Myocyte (in vitro differentiated cells): ENCODE results near the gene OR8D1. TPM values are rescaled to one million over a fixed set of nuclear protein-coding genes. Genes with fewer than 3 reads are reported as not detected.
"Not testable (repeated sequence)": the region's sequence is repeated elsewhere in the genome, so short reads cannot be mapped to it uniquely, and the experiment has no call there.

Source experiments
- DNase-seq: peaks from one replicate; pipeline ENCODE4 v3.0.0-alpha.2; 2012; ENCODE audit warnings: low read depth
- total RNA-seq: library from RNA; depleted of rRNA; stranded (reverse); fragments of >200 nt; gene quantifications from 2 replicates; pipeline ENCODE4 v1.2.3, GENCODE V29; 2014

The OR8D1 gene
- total RNA-seq, 1 donor from 2014 or later: not detected

DNA sequence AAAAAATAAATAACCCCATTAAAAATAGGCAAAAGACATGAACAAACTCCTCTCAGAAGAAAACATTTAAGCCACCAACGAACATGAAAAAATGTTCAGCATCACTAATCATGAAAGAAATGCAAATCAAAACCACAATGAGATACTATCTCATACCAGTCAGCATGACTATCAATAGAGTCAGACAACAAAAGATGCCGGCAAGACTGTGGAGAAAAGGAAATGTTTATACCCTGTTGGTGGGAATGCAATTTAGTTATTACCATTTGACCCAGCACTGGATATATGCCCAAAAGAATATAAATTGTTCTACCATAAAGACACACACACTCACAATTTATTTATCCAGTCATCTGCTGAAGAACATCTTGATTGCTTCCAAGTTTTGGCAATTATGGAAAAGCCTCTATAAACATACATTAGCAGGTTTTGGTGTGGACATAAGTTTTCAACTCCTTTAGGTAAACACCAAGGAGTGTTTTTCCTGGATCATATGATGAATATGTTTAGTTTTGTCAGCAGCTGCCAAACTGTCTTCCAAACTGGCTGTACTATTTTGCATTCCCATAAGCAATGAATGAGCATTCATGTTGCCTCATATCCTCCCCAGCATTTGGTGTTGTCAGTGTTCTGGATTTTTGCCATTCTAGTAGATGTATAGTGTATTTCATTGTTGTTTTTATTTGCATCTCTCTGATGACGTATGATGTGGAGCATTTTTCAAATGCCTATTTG is 28.0 kb downstream of the OR8D1 start:
- DNase-seq: peak; percentile 8

- no peak for DNase-seq
Measured at GRCh38 chr11:124278261-124278660, 35.5 kb downstream of the OR8D1 start.

GRCh38 chr11:124277804-124278203 is 35.9 kb downstream of the OR8D1 start:
- no peak for DNase-seq

GRCh38 chr11:124277207-124277606 is 36.5 kb downstream of the OR8D1 start:
- no peak for DNase-seq

DNA sequence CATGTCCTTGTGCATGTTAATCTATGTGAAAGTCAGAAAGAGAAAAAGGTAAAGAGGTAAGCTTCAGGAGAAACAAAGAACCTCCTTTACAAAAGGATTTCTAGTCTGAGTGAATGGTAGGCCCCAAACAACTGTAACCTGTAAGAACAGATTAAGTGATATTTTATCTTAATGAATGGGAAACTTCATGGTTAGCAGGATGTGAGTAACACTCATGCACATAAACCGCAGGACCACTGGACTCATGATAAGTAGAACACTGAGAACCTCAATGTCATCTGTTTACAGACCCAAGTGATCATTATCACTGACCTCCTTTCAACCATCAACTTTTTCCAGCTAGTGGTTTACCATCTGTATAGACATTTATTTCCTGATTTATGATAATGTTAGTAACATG is 37.7 kb downstream of the OR8D1 start:
- peak; percentile 14 for DNase-seq

- DNase-seq: no peak
Measured at GRCh38 chr11:124274000-124274399, 39.7 kb downstream of the OR8D1 start.

DNA sequence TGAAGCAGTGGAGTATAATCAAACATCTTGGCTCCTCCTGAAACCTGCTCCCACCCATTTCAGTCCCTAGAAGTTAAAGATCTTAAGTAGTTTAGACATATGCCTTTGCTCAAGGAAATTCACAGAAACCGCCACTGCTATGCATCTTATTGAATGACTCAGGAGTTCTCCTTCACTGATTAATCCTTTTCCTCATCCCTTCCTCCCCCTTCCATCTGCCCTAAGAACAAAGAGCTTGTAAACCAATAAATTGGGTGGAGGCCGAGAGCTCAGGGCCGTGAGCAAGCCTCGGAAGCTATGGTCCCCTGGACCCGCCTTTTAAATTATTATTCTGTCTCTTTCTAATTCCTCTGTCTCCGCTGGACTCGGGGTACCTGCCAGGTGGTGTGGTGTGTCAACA is 42.9 kb downstream of the OR8D1 start:
- not testable (repeated sequence) for DNase-seq

- DNase-seq: not testable (repeated sequence)
Measured at GRCh38 chr11:124265041-124265440, 48.7 kb downstream of the OR8D1 start.

GRCh38 chr11:124256076-124256475 is 57.7 kb downstream of the OR8D1 start, which contains the start of gene OR8G5:
Gene OR8G5 (plus strand): TSS chr11:124256376. CDS start chr11:124264932, 8,556 bp downstream.
- no peak for DNase-seq

Other genes with a start within 250 kb of the OR8D1 start
- gene VWA5A, start 198.5 kb downstream of the OR8D1 start, total RNA-seq: 12.3 and 44.1 TPM in 2 replicates
- gene OR10D3, start 130.6 kb downstream of the OR8D1 start, total RNA-seq: not detected in 2 replicates
- not detected in 2 replicates for gene OR8G1, start 72.9 kb downstream of the OR8D1 start, total RNA-seq
- gene OR8G5, start 57.6 kb downstream of the OR8D1 start, total RNA-seq: not detected in 2 replicates
- not detected in 2 replicates for gene OR8D2, start 6.2 kb upstream of the OR8D1 start, total RNA-seq
- not detected in 2 replicates for gene OR8B2, start 70.5 kb upstream of the OR8D1 start, total RNA-seq
- gene OR8B3, start 85.1 kb upstream of the OR8D1 start, total RNA-seq: not detected in 2 replicates
- not detected in 2 replicates for gene OR8B4, start 110.9 kb upstream of the OR8D1 start, total RNA-seq
- gene OR8B8, start 131.7 kb upstream of the OR8D1 start, total RNA-seq: not detected in 2 replicates
- gene OR8B12, start 229.7 kb upstream of the OR8D1 start, total RNA-seq: not detected in 2 replicates